COLO668 (cell line): ENCODE data around the gene TENM4.

ENCODE experiments used
- DNase-seq: peaks from one replicate; lab custom pipeline; 2025; ENCODE audit not compliant: unreplicated experiment; lab: John Stamatoyannopoulos, UW

The TENM4 gene

GRCh38 chr11:78735711-78736110 is 705.1 kb downstream of the TENM4 start:
- DNase-seq: no peak

DNA sequence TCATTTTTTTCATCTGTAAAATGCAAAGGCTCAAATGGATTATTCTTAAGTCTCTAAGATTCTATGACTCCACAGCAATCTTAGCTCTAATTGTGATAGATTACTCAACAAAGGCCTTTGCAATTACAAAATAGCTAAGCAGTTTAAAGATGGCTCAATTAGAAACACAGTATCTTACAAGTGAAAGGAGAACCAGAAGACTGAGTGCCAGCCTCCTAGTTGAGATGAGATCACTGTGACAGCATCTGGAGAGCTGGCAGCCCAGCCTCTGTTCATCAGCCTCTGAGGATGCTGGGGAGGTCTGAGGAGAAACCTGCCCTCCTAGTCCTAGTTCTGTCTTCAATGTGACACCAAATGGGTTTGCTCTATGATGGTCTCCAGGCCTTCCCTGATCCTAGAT is 707.8 kb downstream of the TENM4 start:
- DNase-seq: no peak

DNA sequence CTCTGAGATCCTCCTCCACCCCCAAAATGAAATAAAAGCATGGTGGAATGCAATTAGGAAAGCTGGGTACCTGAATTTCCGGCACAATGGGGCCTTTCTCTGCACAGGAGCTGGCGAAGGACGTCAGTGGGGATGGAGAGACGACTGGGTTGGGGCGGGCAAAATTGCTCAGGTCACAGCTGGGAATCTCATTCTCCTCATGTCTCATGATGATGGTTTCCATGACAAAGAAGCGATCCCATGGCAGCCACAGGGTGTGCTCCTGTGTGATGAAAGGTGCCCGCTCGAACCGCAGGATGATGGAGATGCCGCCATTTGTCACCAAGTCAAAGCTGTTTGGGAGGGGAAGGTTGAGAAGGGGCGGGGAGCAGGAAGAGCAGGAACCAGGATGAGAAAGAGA is 708.6 kb downstream of the TENM4 start:
- DNase-seq: no peak

GRCh38 chr11:78731027-78731426 is 709.8 kb downstream of the TENM4 start:
- DNase-seq: peak; percentile 51

GRCh38 chr11:78730267-78730824 is 710.5 kb downstream of the TENM4 start:
- no peak for DNase-seq

GRCh38 chr11:78727816-78728215 is 713.0 kb downstream of the TENM4 start:
- DNase-seq: no peak

- no peak for DNase-seq
Observed at GRCh38 chr11:78725200-78725599, 715.6 kb downstream of the TENM4 start.

GRCh38 chr11:78722786-78723185 is 718.0 kb downstream of the TENM4 start:
- no peak for DNase-seq

DNA sequence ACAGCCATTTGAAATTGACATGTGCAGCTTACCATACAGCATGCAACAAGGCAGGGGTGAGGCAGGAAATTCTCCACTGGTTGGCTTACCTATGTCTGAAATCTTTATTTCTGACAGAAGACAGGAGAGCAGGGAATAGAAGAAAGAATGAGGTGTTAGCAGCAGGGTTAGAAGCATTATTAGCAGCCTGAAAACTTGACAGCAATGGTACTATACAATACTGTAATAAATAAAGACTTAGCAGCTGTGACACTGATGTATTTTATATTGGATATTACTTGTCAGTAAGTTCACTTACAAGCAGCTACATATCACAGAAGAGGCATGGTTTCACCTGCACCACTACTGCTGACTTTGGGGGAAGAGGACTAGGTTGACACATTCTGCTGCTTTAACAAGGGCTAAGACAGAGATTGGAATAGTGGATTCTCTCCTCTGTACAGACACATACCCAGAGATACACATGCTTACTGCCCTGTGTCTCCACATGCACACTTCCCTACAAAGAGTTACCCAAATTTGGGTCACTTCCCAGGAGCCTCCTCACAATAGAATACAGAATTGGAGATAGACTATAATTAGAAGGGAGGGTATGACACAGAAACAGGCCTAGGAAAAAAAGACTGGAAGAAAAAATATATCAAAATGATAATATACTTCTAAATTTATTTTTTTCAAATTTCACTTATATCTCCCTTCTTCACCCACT is 720.4 kb downstream of the TENM4 start:
- DNase-seq: no peak

DNA sequence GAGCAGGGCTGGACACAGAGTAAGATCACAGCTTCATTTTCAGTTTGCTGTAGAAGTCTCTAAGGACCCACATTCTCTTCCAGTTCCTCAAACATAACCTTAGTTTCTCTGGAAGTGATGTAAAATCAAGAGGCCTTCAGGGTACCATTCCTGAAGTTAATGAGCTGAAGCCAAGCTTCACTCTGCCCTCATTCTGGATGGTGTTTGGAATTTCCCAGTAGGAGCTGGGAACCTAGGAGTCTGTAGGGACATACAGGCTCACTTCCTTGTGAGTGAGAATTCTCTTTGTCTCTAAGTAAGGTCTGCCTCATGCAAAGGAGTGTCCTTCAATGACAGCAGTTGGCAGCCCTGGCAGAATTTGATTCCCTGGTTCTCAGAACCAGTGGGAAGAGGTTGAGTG is 723.8 kb downstream of the TENM4 start:
- DNase-seq: no peak

GRCh38 chr11:78715639-78716311 is 725.1 kb downstream of the TENM4 start:
- peak; percentile 90 for DNase-seq

GRCh38 chr11:78714539-78714938 is 726.3 kb downstream of the TENM4 start:
- peak; percentile 89 for DNase-seq

- no peak for DNase-seq
Observed at GRCh38 chr11:78711735-78712134, 729.1 kb downstream of the TENM4 start.

DNA sequence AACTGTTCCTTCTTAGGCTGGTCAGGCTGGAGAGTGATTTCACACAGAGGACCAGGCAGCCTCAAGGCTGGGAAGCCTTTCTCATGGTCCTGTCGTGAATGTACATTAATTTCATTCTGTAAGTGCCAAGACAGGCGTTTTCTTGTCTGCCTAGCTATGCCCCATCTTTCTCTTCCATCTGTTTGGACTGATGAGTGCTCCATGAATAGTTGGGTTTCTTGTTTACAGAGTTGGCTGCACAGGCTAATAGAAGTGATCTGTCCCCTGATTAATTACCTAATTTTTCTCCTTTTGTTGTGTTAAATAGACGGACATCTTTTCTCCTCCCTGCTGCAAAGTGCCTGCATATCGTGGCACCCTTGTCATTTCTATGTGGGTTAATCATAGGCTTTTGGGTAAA is 730.4 kb downstream of the TENM4 start:
- no peak for DNase-seq

DNA sequence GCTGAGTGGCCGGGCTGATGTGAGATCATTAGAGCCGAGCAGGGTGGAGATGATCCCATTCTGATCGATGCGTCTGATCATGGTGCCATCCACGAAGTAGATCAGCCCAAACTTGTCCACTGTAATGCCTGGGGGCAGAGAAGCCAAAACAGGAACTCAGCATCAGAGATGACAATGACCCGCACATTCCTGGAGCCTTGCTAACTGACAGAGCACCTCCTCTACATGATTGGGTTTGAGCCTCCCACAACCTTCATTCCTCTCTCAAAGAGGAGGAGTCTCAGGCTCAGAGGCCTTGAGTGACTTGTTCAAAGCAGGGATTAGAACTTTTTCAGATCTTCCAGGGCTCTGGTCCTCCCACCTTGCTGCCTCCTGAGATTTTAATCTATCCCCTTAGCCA is 732.4 kb downstream of the TENM4 start:
- no peak for DNase-seq

- DNase-seq: no peak
Observed at GRCh38 chr11:78706551-78706950, 734.3 kb downstream of the TENM4 start.

DNA sequence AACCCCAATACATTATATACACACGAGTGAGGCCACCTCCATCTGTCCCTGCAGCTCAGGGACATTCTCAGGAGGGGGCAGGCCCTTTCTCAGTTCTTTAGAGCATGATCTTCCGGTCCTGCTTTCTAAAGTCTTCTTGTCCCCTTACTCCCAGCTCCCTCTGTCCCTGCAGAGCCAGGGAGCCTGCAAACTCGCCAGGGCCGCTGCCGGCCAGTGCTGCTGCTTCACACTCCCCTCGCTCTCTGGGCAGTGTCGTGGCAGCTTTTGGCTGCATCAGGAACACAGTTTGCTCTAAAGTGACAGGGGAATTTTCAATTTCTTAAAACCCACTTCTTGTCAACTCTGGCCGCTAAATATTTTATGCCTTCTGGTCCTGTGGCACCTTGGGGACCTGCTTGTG is 736.0 kb downstream of the TENM4 start:
- no peak for DNase-seq

GRCh38 chr11:78699609-78700135 is 741.2 kb downstream of the TENM4 start:
- no peak for DNase-seq

DNA sequence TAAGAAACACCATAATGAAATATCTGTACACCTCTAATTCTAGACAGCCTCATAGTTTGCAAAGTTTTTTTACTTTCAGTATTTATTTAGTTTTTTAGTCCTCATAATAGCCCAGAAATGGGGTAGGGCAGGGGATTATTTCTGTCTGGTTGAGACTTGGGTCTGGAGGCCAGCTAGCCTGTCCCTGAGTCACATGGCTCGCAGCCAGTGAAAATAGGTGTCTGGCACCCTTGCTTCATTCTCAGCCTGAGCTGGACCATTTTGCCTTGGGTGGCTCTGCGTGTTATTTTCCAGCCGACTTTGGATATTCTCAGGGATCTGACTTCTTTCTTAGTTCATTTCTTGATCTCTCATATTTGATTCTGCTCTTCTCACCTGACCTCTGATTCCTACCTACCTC is 742.2 kb downstream of the TENM4 start:
- DNase-seq: no peak

DNA sequence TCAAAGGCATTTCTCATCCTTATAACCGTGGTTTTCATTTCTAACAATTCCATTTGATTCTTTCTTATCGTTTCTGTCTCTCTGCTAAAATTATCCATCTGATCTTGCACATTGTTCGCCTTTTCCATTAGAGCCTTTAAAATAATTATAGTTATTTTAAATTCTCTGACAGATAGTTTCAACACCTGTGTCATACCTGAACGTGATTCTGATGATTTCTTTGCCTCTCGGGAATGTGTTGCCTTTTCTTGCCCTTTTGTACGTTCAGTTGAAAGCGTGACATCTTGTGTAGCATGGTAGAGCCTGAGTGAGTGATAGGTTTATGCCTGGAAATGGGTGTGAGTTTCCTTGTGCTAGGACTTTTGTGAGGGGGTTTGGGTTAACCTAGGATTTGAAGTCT is 744.7 kb downstream of the TENM4 start:
- DNase-seq: no peak

- no peak for DNase-seq
Observed at GRCh38 chr11:78694152-78694551, 746.7 kb downstream of the TENM4 start.

DNA sequence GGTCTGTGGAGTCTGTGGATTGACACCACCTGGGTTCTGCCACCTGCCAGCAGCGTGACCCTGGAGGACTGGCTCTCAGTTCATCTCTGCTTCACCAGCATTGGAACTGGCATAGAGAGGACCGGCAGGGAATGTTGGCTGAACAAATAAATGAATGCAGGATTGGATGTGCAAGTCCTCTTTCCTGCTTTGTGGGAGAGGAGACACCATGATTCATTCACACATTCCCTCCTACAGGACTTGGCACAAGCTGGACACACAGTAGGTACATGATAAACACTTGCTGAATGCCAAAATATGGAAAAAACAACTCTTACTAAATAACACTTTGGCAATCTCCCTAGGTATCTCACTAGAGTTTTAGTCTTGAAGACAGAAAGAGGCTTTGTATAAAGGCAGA is 749.6 kb downstream of the TENM4 start:
- no peak for DNase-seq
